HepG2 (cell line): ENCODE results near the gene CYP27B1. TPM values are rescaled to one million over a fixed set of nuclear protein-coding genes. Genes with fewer than 3 reads are reported as not detected.

Experiments used
- ATF6 ChIP-seq: sonication (generic); formaldehyde crosslinking; conservative IDR thresholded peaks from 2 replicates; pipeline ENCODE4 v1.4.0; 2020; ENCODE audit warnings: missing genetic modification reagents
- CERS6 ChIP-seq: sonication (generic); formaldehyde crosslinking; IDR thresholded peaks from 2 replicates; pipeline ENCODE4 v1.5.0; 2020; ENCODE audit warnings: missing genetic modification reagents
- HNRNPH1 ChIP-seq: fragments of 200-400 bp; formaldehyde crosslinking; optimal IDR thresholded peaks from 2 replicates; pipeline ENCODE3; 2017; ENCODE audit warnings: mild to moderate bottlenecking, low read depth, low read length
- ISX ChIP-seq: sonication (generic); formaldehyde crosslinking; conservative IDR thresholded peaks from 2 replicates; pipeline ENCODE4 v1.5.0; 2020; ENCODE audit warnings: missing genetic modification reagents
- KDM1A ChIP-seq: IDR thresholded peaks from 2 replicates; pipeline ENCODE4 v1.6.1; 2016; ENCODE audit warnings: missing compliant biosample characterization
- KLF11 ChIP-seq: IDR thresholded peaks from 2 replicates; pipeline ENCODE4 v1.6.1; 2016; ENCODE audit warnings: missing compliant biosample characterization
- MLXIP ChIP-seq: sonication (generic); formaldehyde crosslinking; IDR thresholded peaks from 2 replicates; pipeline ENCODE4 v1.9.0; 2021; ENCODE audit warnings: missing genetic modification reagents, borderline replicate concordance
- POGZ ChIP-seq: sonication (generic); formaldehyde crosslinking; IDR thresholded peaks from 2 replicates; pipeline ENCODE4 v1.4.0; 2020; ENCODE audit warnings: mild to moderate bottlenecking, missing genetic modification reagents
- POLR2G ChIP-seq: fragments of 200-400 bp; formaldehyde crosslinking; IDR thresholded peaks from 2 replicates; pipeline ENCODE4 v1.6.1; 2018; ENCODE audit warnings: mild to moderate bottlenecking, low read depth, low read length, moderate library complexity
- SPEN ChIP-seq: sonication (generic); formaldehyde crosslinking; IDR thresholded peaks from 2 replicates; pipeline ENCODE4 v1.5.1; 2020; ENCODE audit warnings: low read depth, mild to moderate bottlenecking, missing genetic modification reagents
- TEAD2 ChIP-seq: sonication (generic); formaldehyde crosslinking; IDR thresholded peaks from 2 replicates; pipeline ENCODE4 v1.9.0; 2021; ENCODE audit warnings: missing genetic modification reagents
- TOE1 ChIP-seq: sonication (generic); formaldehyde crosslinking; IDR thresholded peaks from 2 replicates; pipeline ENCODE4 v1.4.0; 2020; ENCODE audit warnings: mild to moderate bottlenecking, missing genetic modification reagents
- ZNF263 ChIP-seq: sonication (generic); formaldehyde crosslinking; IDR thresholded peaks from 2 replicates; pipeline ENCODE4 v1.4.0; 2020; ENCODE audit warnings: missing genetic modification reagents
- ZNF329 ChIP-seq: sonication (generic); formaldehyde crosslinking; IDR thresholded peaks from 2 replicates; pipeline ENCODE4 v1.9.0; 2021; ENCODE audit warnings: low read depth, mild to moderate bottlenecking, missing genetic modification reagents
- ZNF432 ChIP-seq: sonication (generic); formaldehyde crosslinking; IDR thresholded peaks from 2 replicates; pipeline ENCODE4 v1.5.0; 2020; ENCODE audit warnings: missing genetic modification reagents, mild to moderate bottlenecking, borderline replicate concordance
- ZNF574 ChIP-seq: sonication (generic); formaldehyde crosslinking; IDR thresholded peaks from 2 replicates; pipeline ENCODE4 v1.4.0; 2020; ENCODE audit warnings: missing genetic modification reagents
- ZNF615 ChIP-seq: sonication (generic); formaldehyde crosslinking; IDR thresholded peaks from 2 replicates; pipeline ENCODE4 v1.5.0; 2020; ENCODE audit warnings: mild to moderate bottlenecking, missing genetic modification reagents, borderline replicate concordance
- ZNF674 ChIP-seq: sonication (generic); formaldehyde crosslinking; IDR thresholded peaks from 2 replicates; pipeline ENCODE4 v1.5.0; 2020; ENCODE audit warnings: low read depth, mild to moderate bottlenecking, missing genetic modification reagents
- ZNF781 ChIP-seq: sonication (generic); formaldehyde crosslinking; IDR thresholded peaks from 2 replicates; pipeline ENCODE4 v1.5.1; 2020; ENCODE audit warnings: borderline replicate concordance, mild to moderate bottlenecking, missing genetic modification reagents; ENCODE audit errors: not compliant biosample characterization
- ZSCAN5A ChIP-seq: sonication (generic); formaldehyde crosslinking; IDR thresholded peaks from 2 replicates; pipeline ENCODE4 v1.8.0; 2022; ENCODE audit warnings: mild to moderate bottlenecking, missing genetic modification reagents, borderline replicate concordance
- polyA plus RNA-seq, 8 experiments: library from polyadenylated mRNA; depleted of rRNA in 3 of 8; stranded (reverse) in 7 of 8; unstranded in 1 of 8; fragments of >200 nt; fragmentation: Illumina TruSeq in 4 of 8; extraction: Trizol in 4 of 8; gene quantifications; 2 replicates each; pipeline versions ENCODE4 v1.2.1 to v1.2.3, GENCODE V29; 2011 to 2016; ENCODE audit warnings: low read depth in 4 of 8, missing spikeins in 1 of 8, mixed read lengths in 1 of 8; ENCODE audit not compliant: insufficient read depth in 1 of 8
- total RNA-seq, 5 experiments: library from RNA; depleted of rRNA; stranded (reverse); fragments of >200 nt; fragmentation: Illumina TruSeq; extraction: Trizol; gene quantifications; 2 replicates each; pipeline ENCODE4 v1.2.3, GENCODE V29; 2016; ENCODE audit warnings: low read depth in 1 of 5

CYP27B1 gene
- total and polyA plus RNA-seq, 2 of the 13 experiments (the other 11 are each of a cell fraction or from before 2014, with no cell fraction given) = 2.3 to 3.0 TPM

- 0 out of 2 replicates have a peak, but pooled peaks have one; percentile 84 for TF ChIP-seq ZSCAN5A
- TF ChIP-seq KDM1A (CRISPR knock-in tag) = no peak
- TF ChIP-seq KLF11 (CRISPR knock-in tag) = peak; percentile 59; the same call in 1 of the 2 replicates
- peak; percentile 90 for TF ChIP-seq ZNF574 (CRISPR knock-in tag)
- 0 out of 2 replicates have a peak, but pooled peaks have one; percentile 57 for TF ChIP-seq ATF6 (CRISPR knock-in tag)
- peak; percentile 89 for TF ChIP-seq SPEN (CRISPR knock-in tag)
- TF ChIP-seq ZNF329 = peak; percentile 59
- TF ChIP-seq ZNF674 (CRISPR knock-in tag) = no peak
- TF ChIP-seq MLXIP (CRISPR knock-in tag) = no peak
- TF ChIP-seq HNRNPH1 = no peak
- no peak for TF ChIP-seq ISX
- no peak for TF ChIP-seq ZNF615 (CRISPR knock-in tag)
- no peak for TF ChIP-seq ZNF781
- no peak for TF ChIP-seq ZNF432
- TF ChIP-seq TOE1 (CRISPR knock-in tag) = no peak
- TF ChIP-seq TEAD2 (CRISPR knock-in tag) = no peak
- TF ChIP-seq POGZ (CRISPR knock-in tag) = peak; percentile 89
- peak; percentile 93 for TF ChIP-seq POLR2G
- no peak for TF ChIP-seq CERS6 (CRISPR knock-in tag)
- peak; percentile 82 for TF ChIP-seq ZNF263 (CRISPR knock-in tag)
Observed at GRCh38 chr12:57771873-57772428, 5.1 kb upstream of the CYP27B1 start, which contains the start of gene METTL1 (continued).
